Natural killer cell (primary cell): ENCODE measurements around the gene CLDN18. TPM values are rescaled to one million over a fixed set of nuclear protein-coding genes. Genes with fewer than 3 reads are reported as not detected.

Source experiments
- ATAC-seq, 3 donors: fragments of 150-1000 bp in 2 of 3; fragments of 200-7000 bp in 1 of 3; cut with Tn5 transposase; 1 replicate in 1 of 3; 2 replicates in 2 of 3; pipeline ENCODE4 v1.10.0; 2021; ENCODE audit warnings: mild to moderate bottlenecking in 2 of 3, moderate library complexity in 2 of 3
- DNase-seq, 2 donors: peaks; one replicate each; pipeline versions ENCODE4 v3.0.0 to v3.0.0-alpha.2; 2013 to 2021; ENCODE audit warnings: mixed read lengths in 1 of 2
- H3K27ac ChIP-seq: one replicate; pipeline ENCODE4 v1.5.1; 2013; ENCODE audit warnings: mild to moderate bottlenecking, low read length
- H3K27me3 ChIP-seq: one replicate; pipeline ENCODE4 v1.6.1; 2013; ENCODE audit warnings: low read length; ENCODE audit not compliant: control insufficient read depth, insufficient read depth
- H3K36me3 ChIP-seq: one replicate; pipeline ENCODE4 v1.6.1; 2013; ENCODE audit warnings: low read length; ENCODE audit not compliant: control insufficient read depth, insufficient read depth
- H3K4me1 ChIP-seq: one replicate; pipeline ENCODE4 v1.6.1; 2013; ENCODE audit warnings: low read length; ENCODE audit not compliant: control insufficient read depth, insufficient read depth
- H3K4me3 ChIP-seq: one replicate; pipeline ENCODE4 v1.5.1; 2013; ENCODE audit warnings: low read length
- H3K9me3 ChIP-seq: one replicate; pipeline ENCODE4 v1.6.1; 2013; ENCODE audit warnings: low read length; ENCODE audit not compliant: control insufficient read depth, insufficient read depth
- H3K27ac Mint-ChIP-seq, 2 donors: one replicate each; pipeline ENCODE4 v1.8.0; 2022; ENCODE audit warnings: mild to moderate bottlenecking in 2 of 2, mixed read lengths in 2 of 2, moderate library complexity in 1 of 2
- H3K27me3 Mint-ChIP-seq, 2 donors: one replicate each; pipeline ENCODE4 v1.8.0; 2022; ENCODE audit warnings: low read depth in 2 of 2, mixed read lengths in 2 of 2
- H3K36me3 Mint-ChIP-seq: one replicate; pipeline ENCODE4 v1.8.0; 2022; ENCODE audit warnings: mixed read lengths
- H3K4me1 Mint-ChIP-seq, 2 donors: one replicate each; pipeline ENCODE4 v1.8.0; 2022; ENCODE audit warnings: mixed read lengths in 2 of 2
- H3K4me3 Mint-ChIP-seq: one replicate; pipeline ENCODE4 v1.8.0; 2022; ENCODE audit warnings: mild to moderate bottlenecking, moderate library complexity, mixed read lengths
- H3K9me3 Mint-ChIP-seq, 2 donors: one replicate each; pipeline ENCODE4 v1.8.0; 2022; ENCODE audit warnings: mixed read lengths in 2 of 2
- WGBS: methylation state at CpG from one replicate; pipeline ENCODE4 v1.1.7; 2013; ENCODE audit warnings: missing lambda C conversion rate; ENCODE audit not compliant: insufficient coverage; 5-methylcytosine and 5-hydroxymethylcytosine counted together
- intact Hi-C: fragments of 100-400 bp; cut with micrococcal nuclease; formaldehyde crosslinking; loops from one replicate; pipeline ENCODE4 v1.14.2; 2022
- total RNA-seq, 4 donors: library from RNA; stranded (reverse); fragments of 120-200 nt in 1 of 4; gene quantifications; one replicate each; pipeline versions ENCODE4 v1.2.3 to v1.2.4, GENCODE V29; 2013 to 2022
- TF ChIP-seq, protein P1 (sequence below): fragments of 200-600 bp; IDR thresholded peaks from one replicate; pipeline ENCODE4 v1.8.0; 2022; ENCODE audit warnings: antibody characterized with exemption

Gene CLDN18
- total RNA-seq, 3 donors from 2014 or later (not counting 1 experiment from before 2014, with no cell fraction given) = not detected

DNA sequence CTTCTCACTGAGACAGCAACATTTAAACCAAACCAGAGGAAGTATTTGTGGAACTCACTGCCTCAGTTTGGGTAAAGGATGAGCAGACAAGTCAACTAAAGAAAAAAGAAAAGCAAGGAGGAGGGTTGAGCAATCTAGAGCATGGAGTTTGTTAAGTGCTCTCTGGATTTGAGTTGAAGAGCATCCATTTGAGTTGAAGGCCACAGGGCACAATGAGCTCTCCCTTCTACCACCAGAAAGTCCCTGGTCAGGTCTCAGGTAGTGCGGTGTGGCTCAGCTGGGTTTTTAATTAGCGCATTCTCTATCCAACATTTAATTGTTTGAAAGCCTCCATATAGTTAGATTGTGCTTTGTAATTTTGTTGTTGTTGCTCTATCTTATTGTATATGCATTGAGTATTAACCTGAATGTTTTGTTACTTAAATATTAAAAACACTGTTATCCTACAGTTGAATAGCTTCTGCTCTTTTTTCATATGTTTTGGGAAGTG lies 23.3 kb downstream of the CLDN18 start:
- Mint-ChIP-seq H3K9me3 (peaks cover 0 to 2% of the 10 kb centered on the region in 2 donors), H3K4me3 (no peak overlapping the region), H3K27me3 (peaks cover 9 to 12% of the 10 kb centered on the region in 2 donors), H3K36me3 (no peaks in the 10 kb centered on the region), H3K27ac (no peak overlapping the region), H3K4me1 (no peaks in the 10 kb centered on the region)
- TF ChIP-seq, protein P1, sequence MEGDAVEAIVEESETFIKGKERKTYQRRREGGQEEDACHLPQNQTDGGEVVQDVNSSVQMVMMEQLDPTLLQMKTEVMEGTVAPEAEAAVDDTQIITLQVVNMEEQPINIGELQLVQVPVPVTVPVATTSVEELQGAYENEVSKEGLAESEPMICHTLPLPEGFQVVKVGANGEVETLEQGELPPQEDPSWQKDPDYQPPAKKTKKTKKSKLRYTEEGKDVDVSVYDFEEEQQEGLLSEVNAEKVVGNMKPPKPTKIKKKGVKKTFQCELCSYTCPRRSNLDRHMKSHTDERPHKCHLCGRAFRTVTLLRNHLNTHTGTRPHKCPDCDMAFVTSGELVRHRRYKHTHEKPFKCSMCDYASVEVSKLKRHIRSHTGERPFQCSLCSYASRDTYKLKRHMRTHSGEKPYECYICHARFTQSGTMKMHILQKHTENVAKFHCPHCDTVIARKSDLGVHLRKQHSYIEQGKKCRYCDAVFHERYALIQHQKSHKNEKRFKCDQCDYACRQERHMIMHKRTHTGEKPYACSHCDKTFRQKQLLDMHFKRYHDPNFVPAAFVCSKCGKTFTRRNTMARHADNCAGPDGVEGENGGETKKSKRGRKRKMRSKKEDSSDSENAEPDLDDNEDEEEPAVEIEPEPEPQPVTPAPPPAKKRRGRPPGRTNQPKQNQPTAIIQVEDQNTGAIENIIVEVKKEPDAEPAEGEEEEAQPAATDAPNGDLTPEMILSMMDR = no peak
- Histone ChIP-seq H3K27ac (no peak overlapping the region), H3K27me3 (no peaks in the 10 kb centered on the region), H3K9me3 (no peaks in the 10 kb centered on the region), H3K36me3 (no peaks in the 10 kb centered on the region), H3K4me1 (no peaks in the 10 kb centered on the region), H3K4me3 (no peak overlapping the region)
- DNase-seq (no peak), ATAC-seq (no peak)
- no CpG with 5 or more reads among the region's 2 CpGs for WGBS
- intact Hi-C loops = no loop called here

DNA sequence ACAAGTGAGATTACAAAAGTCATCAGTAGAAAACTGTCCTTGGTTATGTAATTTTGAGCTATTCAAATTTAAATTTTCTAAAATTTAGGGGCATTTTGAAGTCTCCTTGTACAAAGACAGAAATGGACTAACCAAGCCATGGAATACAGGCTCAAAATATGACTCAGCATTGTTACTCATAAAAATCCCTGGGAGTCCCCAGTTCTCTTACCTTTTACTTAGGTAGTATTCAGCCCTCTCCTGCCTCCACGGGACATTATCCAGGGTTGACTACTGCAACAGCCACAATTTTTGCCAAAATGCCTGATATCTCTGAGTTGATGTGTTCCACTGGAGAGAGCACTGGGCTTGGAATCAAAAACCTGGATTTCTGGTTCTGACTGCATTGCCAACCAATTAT lies 25.0 kb downstream of the CLDN18 start:
- no peaks in the 10 kb centered on the region for H3K9me3 ChIP-seq
- WGBS = 100% methylated on average over 1 of the region's 1 CpG
- ATAC-seq (no peak), DNase-seq (no peak)
- H3K27me3 ChIP-seq = no peaks in the 10 kb centered on the region
- H3K27ac ChIP-seq = no peak overlapping the region
- intact Hi-C loops = no loop called here
- Mint-ChIP-seq H3K36me3 (no peaks in the 10 kb centered on the region), H3K4me1 (no peaks in the 10 kb centered on the region), H3K9me3 (peaks cover 0 to 2% of the 10 kb centered on the region in 2 donors), H3K4me3 (no peak overlapping the region), H3K27ac (no peak overlapping the region), H3K27me3 (peaks cover 10 to 12% of the 10 kb centered on the region in 2 donors)
- TF ChIP-seq, protein P1 = no peak
- H3K36me3 ChIP-seq = no peaks in the 10 kb centered on the region
- no peaks in the 10 kb centered on the region for H3K4me1 ChIP-seq
- no peak overlapping the region for H3K4me3 ChIP-seq

DNA sequence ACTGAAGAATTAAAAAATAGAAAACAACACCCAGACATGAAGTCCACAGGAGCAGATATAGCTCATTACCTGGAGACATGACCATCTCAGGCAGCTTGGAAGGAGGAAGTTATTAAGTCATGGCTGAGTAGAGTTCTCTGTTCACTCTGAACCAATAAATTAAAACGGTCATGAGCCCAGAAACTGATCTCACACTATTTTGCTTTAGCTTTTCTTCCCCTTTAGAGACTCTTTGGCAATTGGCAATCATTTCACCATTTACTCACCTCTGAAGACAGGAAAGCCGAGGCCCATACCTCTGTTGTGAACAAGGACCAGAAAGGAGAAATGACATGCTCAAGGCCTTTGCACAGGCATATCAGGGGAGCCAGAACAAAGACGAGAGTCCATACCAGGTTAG lies 26.6 kb downstream of the CLDN18 start:
- 56% methylated on average over 3 of the region's 3 CpGs for WGBS
- Mint-ChIP-seq H3K36me3 (no peaks in the 10 kb centered on the region), H3K27me3 (peaks cover 12 to 18% of the 10 kb centered on the region in 2 donors), H3K27ac (no peak overlapping the region), H3K4me1 (no peaks in the 10 kb centered on the region), H3K4me3 (no peak overlapping the region), H3K9me3 (peaks cover 0 to 2% of the 10 kb centered on the region in 2 donors)
- TF ChIP-seq, protein P1 = no peak
- Histone ChIP-seq H3K36me3 (no peaks in the 10 kb centered on the region), H3K27me3 (no peaks in the 10 kb centered on the region), H3K4me3 (no peak overlapping the region), H3K27ac (no peak overlapping the region), H3K9me3 (no peaks in the 10 kb centered on the region), H3K4me1 (no peaks in the 10 kb centered on the region)
- no peak for DNase-seq
- ATAC-seq = no peak
- intact Hi-C loops = no loop called here
